AG09319 (cell line): ENCODE measurements around the gene INTS15.

ENCODE experiments used
- DNase-seq: peaks from one replicate; pipeline ENCODE4 v3.0.0-alpha.2; 2010; ENCODE audit warnings: low read depth; ENCODE audit errors: extremely low read depth
- CTCF ChIP-seq: IDR thresholded peaks from 2 replicates; pipeline ENCODE4 v1.5.1; 2011; ENCODE audit warnings: low read depth, mild to moderate bottlenecking, inconsistent platforms, low read length, moderate library complexity

Gene INTS15

GRCh38 chr7:6642239-6642839 lies 52.5 kb downstream of the INTS15 start:
- no peak for TF ChIP-seq CTCF
- DNase-seq: no peak

- no peak for DNase-seq
- TF ChIP-seq CTCF: no peak
These were observed 53.2 kb downstream of the INTS15 start for GRCh38 chr7:6642861-6643640.

- no peak for DNase-seq
- no peak for TF ChIP-seq CTCF
These were observed 54.2 kb downstream of the INTS15 start for GRCh38 chr7:6643915-6644625.

GRCh38 chr7:6644728-6645127 lies 54.9 kb downstream of the INTS15 start:
- no peak for DNase-seq
- TF ChIP-seq CTCF: no peak

GRCh38 chr7:6646465-6646864 lies 56.6 kb downstream of the INTS15 start:
- DNase-seq: no peak
- no peak for TF ChIP-seq CTCF

- no peak for TF ChIP-seq CTCF
- DNase-seq: no peak
These were observed 57.3 kb downstream of the INTS15 start for GRCh38 chr7:6647080-6647479.

GRCh38 chr7:6647541-6647940 lies 57.7 kb downstream of the INTS15 start:
- TF ChIP-seq CTCF: no peak
- DNase-seq: no peak
